Measurements from ENCODE around the gene COASY. TPM values are rescaled to one million over a fixed set of nuclear protein-coding genes. Genes with fewer than 3 reads are reported as not detected.
A peak's percentile ranks its signal among the peaks of the same experiment; 100 is the strongest.

COASY gene
- total RNA-seq, 2 donors from 2014 or later: 20.8 to 21.1 TPM

DNA sequence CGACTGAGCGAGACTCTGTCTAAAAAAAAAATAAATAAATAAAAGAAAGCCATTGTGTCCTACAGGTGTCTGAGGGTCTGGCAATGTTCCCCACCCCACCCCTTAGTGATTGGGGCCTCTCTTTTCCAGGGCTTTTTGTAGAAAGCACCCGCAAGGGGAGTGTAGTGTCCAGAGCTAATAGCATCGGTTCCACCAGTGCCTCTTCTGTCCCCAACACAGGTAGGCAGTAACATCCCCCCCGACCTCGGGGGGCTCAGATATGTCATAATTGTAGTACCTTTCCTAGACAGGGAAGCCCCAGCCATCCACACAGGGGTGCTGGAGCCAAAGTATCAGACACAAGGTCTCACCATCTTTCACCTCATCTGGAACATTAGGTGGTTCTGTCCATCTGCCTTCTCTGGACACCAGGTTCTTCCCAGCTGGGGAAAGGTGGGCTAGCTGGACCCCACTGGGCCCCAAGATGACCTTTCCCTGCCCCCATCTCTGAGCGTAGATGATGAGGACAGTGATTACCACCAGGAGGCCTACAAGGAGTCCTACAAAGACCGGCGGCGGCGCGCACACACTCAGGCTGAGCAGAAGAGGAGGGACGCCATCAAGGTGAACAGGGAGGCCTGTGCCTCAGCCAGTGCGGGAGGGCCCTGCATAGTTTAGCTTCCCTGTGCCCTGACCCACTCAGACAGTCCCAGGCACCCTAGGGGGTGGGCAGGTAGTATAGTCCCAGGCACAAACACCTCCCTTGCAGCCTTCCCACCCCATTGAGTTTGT, 6.6 kb downstream of the COASY start:
- TF ChIP-seq, protein P1, sequence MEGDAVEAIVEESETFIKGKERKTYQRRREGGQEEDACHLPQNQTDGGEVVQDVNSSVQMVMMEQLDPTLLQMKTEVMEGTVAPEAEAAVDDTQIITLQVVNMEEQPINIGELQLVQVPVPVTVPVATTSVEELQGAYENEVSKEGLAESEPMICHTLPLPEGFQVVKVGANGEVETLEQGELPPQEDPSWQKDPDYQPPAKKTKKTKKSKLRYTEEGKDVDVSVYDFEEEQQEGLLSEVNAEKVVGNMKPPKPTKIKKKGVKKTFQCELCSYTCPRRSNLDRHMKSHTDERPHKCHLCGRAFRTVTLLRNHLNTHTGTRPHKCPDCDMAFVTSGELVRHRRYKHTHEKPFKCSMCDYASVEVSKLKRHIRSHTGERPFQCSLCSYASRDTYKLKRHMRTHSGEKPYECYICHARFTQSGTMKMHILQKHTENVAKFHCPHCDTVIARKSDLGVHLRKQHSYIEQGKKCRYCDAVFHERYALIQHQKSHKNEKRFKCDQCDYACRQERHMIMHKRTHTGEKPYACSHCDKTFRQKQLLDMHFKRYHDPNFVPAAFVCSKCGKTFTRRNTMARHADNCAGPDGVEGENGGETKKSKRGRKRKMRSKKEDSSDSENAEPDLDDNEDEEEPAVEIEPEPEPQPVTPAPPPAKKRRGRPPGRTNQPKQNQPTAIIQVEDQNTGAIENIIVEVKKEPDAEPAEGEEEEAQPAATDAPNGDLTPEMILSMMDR (IDR thresholded peaks at IDR 0.05): no peak
- Histone ChIP-seq H3K9me3 (no peaks in the 10 kb centered on the region), H3K4me3 (no peak overlapping the region), H3K27ac (peak overlapping the region in 1 of 2 donors; percentile 17), H3K27me3 (replicated peaks; ENCODE audit: insufficient read depth) (no peaks in the 10 kb centered on the region), H3K36me3 (peaks cover 61% of the 10 kb centered on the region), H3K4me1 (ENCODE audit: control insufficient read depth in 1 of 2, low read depth in 2 of 2) (peaks cover 15 to 32% of the 10 kb centered on the region in 2 donors)
- DNase-seq (ENCODE audit: low spot score) (no peak), ATAC-seq (ENCODE audit: insufficient number of reproducible peaks, low FRiP score, low read depth) (no peak)

DNA sequence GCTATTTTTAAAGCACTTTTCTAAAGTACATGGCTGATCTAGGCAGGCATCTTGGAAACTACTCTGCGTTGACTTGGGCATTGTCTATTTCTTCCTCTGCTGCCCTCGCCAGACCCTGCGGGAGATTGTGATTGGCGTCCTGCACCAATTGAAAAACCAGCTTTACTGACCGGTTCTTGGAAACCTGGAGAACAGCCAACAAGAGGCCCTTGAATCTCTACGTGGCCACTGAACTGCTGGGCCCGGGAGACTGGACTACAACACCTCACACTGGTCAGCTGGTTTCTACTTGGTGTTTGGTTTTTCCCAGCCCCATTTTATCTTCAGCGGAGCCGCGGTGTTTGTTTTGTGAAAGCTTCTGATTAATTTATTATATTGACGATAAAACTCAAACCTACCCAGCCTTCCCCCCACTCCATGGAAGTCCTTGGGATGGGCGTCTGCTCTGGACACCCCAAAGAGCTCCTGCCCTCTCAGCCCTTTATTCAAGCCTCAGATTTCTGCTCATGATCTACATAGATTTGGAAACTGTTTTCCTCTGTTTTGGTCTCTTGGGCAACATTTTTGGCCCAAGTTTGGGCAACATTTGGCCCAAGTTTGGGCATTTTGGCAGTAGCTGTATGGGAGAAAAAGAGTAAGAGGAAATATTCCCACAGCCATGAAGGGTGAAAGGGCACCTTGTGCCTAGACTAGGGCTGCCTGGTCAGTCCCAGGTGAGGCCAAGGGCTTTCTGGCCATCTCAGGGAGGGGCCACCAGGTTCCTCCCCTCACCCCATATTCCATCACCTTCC, 9.7 kb downstream of the COASY start:
- Histone ChIP-seq H3K27ac (no peak overlapping the region), H3K4me1 (ENCODE audit: control insufficient read depth in 1 of 2, low read depth in 2 of 2) (peaks cover 9 to 17% of the 10 kb centered on the region in 2 donors), H3K9me3 (no peaks in the 10 kb centered on the region), H3K4me3 (no peak overlapping the region), H3K36me3 (peaks cover 49% of the 10 kb centered on the region), H3K27me3 (replicated peaks; ENCODE audit: insufficient read depth) (no peaks in the 10 kb centered on the region)
- DNase-seq (ENCODE audit: low spot score) (no peak), ATAC-seq (ENCODE audit: insufficient number of reproducible peaks, low FRiP score, low read depth) (no peak)
- TF ChIP-seq, protein P1 (IDR thresholded peaks at IDR 0.05): no peak

DNA sequence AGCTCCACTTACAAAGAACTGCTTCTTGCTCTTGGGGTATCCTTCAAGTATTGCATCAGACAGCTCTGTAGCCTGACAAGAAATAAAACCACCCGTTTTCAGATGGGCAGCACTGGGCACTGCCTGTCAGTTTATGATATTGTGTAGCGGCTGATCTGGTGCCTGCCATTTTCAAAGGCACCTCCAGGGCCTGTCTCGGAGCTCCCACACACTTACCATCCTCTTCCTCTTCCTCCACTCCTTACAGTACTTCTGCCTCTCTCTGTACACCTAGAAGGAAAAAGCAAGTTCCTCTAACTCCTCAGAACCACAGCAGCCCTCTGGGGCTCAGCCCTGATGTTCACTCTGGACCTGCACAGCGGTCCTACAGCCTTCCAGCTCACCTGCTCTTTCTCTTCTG, 11.1 kb downstream of the COASY start:
- Histone ChIP-seq H3K4me3 (no peak overlapping the region), H3K27me3 (replicated peaks; ENCODE audit: insufficient read depth) (no peaks in the 10 kb centered on the region), H3K27ac (no peak overlapping the region), H3K9me3 (no peaks in the 10 kb centered on the region), H3K4me1 (ENCODE audit: control insufficient read depth in 1 of 2, low read depth in 2 of 2) (peaks cover 7 to 18% of the 10 kb centered on the region in 2 donors), H3K36me3 (peaks cover 49% of the 10 kb centered on the region)
- TF ChIP-seq, protein P1 (IDR thresholded peaks at IDR 0.05): no peak
- DNase-seq (ENCODE audit: low spot score): no peak
- no peak for ATAC-seq (ENCODE audit: insufficient number of reproducible peaks, low FRiP score, low read depth)

DNA sequence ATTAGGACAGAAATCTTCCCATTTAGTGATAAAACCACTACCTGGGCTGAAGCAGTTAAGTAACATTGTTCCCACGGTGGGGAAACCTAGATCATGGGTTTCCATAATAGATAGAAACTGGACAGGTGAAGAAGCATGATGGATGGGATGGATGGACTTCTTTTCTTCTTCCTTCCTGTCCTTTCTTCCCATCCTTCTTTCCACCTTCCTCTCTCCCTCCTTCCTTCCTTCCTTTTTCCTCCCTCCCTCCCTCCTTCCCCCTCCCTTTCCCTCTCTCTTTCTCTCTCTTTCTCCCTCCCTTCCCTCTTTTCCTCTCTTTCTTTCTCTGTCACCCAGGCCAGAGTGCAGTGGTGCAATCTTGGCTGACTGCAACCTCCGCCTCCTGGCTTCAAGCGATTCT, 12.5 kb downstream of the COASY start:
- DNase-seq (ENCODE audit: low spot score) (no peak), ATAC-seq (ENCODE audit: insufficient number of reproducible peaks, low FRiP score, low read depth) (no peak)
- TF ChIP-seq, protein P1 (IDR thresholded peaks at IDR 0.05): no peak
- Histone ChIP-seq H3K27ac (no peak overlapping the region), H3K4me3 (no peak overlapping the region), H3K36me3 (peaks cover 39% of the 10 kb centered on the region), H3K9me3 (no peaks in the 10 kb centered on the region), H3K27me3 (replicated peaks; ENCODE audit: insufficient read depth) (no peaks in the 10 kb centered on the region), H3K4me1 (ENCODE audit: control insufficient read depth in 1 of 2, low read depth in 2 of 2) (peaks cover 10 to 18% of the 10 kb centered on the region in 2 donors)

DNA sequence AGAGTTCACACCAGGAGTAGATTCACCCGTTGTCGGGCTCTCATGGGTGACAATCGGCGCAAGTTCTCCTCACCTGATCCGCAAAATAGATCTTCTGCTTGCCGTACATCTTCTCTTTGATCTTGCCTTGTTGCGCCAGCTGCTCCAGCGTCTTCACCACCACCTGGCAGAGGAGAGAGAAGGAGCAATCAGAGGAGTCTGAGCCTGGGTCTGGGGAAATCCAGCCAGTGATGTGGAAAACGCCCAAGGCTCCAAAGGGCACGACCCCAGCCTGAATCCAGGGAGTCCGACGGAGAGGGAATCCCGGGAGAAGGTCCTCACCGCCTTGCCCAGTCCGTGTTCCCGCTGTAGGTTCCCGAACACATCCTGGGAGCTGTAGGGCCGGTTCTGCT, 15.2 kb downstream of the COASY start:
- TF ChIP-seq, protein P1 (IDR thresholded peaks at IDR 0.05): no peak
- H3K36me3 ChIP-seq: peaks cover 40% of the 10 kb centered on the region
- ATAC-seq (ENCODE audit: insufficient number of reproducible peaks, low FRiP score, low read depth) (no peak), DNase-seq (ENCODE audit: low spot score) (no peak)
- H3K4me1 ChIP-seq (ENCODE audit: control insufficient read depth in 1 of 2, low read depth in 2 of 2): peaks cover 10 to 18% of the 10 kb centered on the region in 2 donors
- peak overlapping the region in 1 of 2 donors; percentile 82 for H3K27ac ChIP-seq
- peak overlapping the region; percentile 69 for H3K4me3 ChIP-seq
- no peaks in the 10 kb centered on the region for H3K27me3 ChIP-seq (replicated peaks; ENCODE audit: insufficient read depth)
- no peaks in the 10 kb centered on the region for H3K9me3 ChIP-seq

Measured in thoracic aorta (tissue), 2 donors.